Body of pancreas (tissue), 4 donors: ENCODE results near the gene GNGT2. TPM values are rescaled to one million over a fixed set of nuclear protein-coding genes. Genes with fewer than 3 reads are reported as not detected.

Experiments
- ATAC-seq: fragments of 150-250 bp; one replicate; pipeline ENCODE4 v1.9.1; 2016
- DNase-seq, 4 donors: peaks; one replicate each; pipeline ENCODE4 v3.0.0-alpha.2; 2019
- H3K27ac ChIP-seq, 4 donors: fragments of 200-600 bp; sonication (generic); 1 replicate in 3 of 4; 2 replicates in 1 of 4; pipeline versions ENCODE4 v1.5.1 to v1.6.1; 2016 to 2019; ENCODE audit warnings: mild to moderate bottlenecking in 1 of 4, mixed read lengths in 1 of 4, moderate library complexity in 1 of 4
- H3K27me3 ChIP-seq, 2 donors: fragments of 200-600 bp; sonication (generic); one replicate each; pipeline ENCODE4 v1.6.0; 2016; ENCODE audit warnings: mild to moderate bottlenecking in 1 of 2
- H3K36me3 ChIP-seq, 2 donors: fragments of 200-600 bp; sonication (generic); replicated peaks in 1 of 2; 2 replicates each; pipeline ENCODE4 v1.5.1; 2016; ENCODE audit warnings: low read depth in 2 of 2; ENCODE audit not compliant: insufficient read depth in 1 of 2
- H3K4me1 ChIP-seq: fragments of 200-600 bp; sonication (generic); one replicate; pipeline ENCODE4 v1.6.0; 2016
- H3K4me3 ChIP-seq, 2 donors: fragments of 200-600 bp; sonication (generic); 1 replicate in 1 of 2; 2 replicates in 1 of 2; pipeline ENCODE4 v1.5.1; 2016 to 2019
- H3K9me3 ChIP-seq, 3 donors: fragments of 200-600 bp; sonication (generic); 1 replicate in 2 of 3; 2 replicates in 1 of 3; pipeline ENCODE4 v1.5.1; 2016
- POLR2A ChIP-seq, 3 donors: fragments of 450-650 bp; IDR thresholded peaks; one replicate each; pipeline ENCODE4 v1.6.1; 2016; ENCODE audit warnings: antibody characterized with exemption in 3 of 3, mild to moderate bottlenecking in 2 of 3
- WGBS, 2 donors: methylation state at CpG; one replicate each; pipeline ENCODE4 v1.1.5; 2017; 5-methylcytosine and 5-hydroxymethylcytosine counted together
- intact Hi-C: fragments of 100-400 bp; cut with DNase I; formaldehyde crosslinking; loops from one replicate; pipeline ENCODE4 v1.15.1; 2023
- total RNA-seq, 2 donors: library from RNA; depleted of rRNA; stranded (reverse); fragments of >200 nt; gene quantifications; one replicate each; pipeline ENCODE4 v1.1.0, GENCODE V29; 2016
- TF ChIP-seq, protein P1 (sequence below), 7 experiments: fragments of 450-650 bp in 4 of 7; fragments of 200-600 bp in 3 of 7; sonication (generic) in 3 of 7; IDR thresholded peaks; one replicate each; pipeline ENCODE4 v1.5.1; 2016 to 2019; ENCODE audit warnings: antibody characterized with exemption in 7 of 7

The GNGT2 gene
- total RNA-seq, 2 donors from 2014 or later, result 16.8 TPM; not detected in 1

DNA sequence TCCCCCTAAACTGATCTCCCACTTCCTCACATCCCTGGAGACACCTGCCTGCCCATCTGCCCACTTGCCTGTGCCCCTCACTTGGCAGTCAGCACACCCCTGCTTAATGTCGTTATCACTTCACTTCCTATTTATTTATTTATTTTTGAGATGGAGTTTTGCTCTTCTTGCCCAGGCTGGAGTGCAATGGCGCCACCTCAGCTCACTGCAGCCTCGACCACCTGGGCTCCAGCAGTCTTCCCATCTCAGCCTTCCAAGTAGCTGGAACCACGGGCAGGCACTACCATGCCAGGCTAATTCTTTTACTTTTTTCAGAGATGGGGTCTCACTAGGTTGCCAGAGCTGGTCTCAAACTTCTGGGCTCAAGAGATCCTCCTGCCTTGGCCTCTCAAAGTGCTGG is 43.7 kb upstream of the GNGT2 start:
- intact Hi-C loops, result no loop called here
- DNase-seq (no peak), ATAC-seq (no peak)
- no peaks in the 10 kb centered on the region for H3K4me1 ChIP-seq
- no peak overlapping the region for H3K27ac ChIP-seq
- H3K27me3 ChIP-seq, result no peaks in the 10 kb centered on the region
- WGBS, 2 donors, result 60% methylated on average over 4 of the region's 4 CpGs
- TF ChIP-seq, protein P1, sequence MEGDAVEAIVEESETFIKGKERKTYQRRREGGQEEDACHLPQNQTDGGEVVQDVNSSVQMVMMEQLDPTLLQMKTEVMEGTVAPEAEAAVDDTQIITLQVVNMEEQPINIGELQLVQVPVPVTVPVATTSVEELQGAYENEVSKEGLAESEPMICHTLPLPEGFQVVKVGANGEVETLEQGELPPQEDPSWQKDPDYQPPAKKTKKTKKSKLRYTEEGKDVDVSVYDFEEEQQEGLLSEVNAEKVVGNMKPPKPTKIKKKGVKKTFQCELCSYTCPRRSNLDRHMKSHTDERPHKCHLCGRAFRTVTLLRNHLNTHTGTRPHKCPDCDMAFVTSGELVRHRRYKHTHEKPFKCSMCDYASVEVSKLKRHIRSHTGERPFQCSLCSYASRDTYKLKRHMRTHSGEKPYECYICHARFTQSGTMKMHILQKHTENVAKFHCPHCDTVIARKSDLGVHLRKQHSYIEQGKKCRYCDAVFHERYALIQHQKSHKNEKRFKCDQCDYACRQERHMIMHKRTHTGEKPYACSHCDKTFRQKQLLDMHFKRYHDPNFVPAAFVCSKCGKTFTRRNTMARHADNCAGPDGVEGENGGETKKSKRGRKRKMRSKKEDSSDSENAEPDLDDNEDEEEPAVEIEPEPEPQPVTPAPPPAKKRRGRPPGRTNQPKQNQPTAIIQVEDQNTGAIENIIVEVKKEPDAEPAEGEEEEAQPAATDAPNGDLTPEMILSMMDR (IDR thresholded peaks at IDR 0.05), result no peak
- no peak for TF ChIP-seq POLR2A (IDR thresholded peaks at IDR 0.05)
- no peak overlapping the region for H3K4me3 ChIP-seq
- H3K9me3 ChIP-seq, result no peaks in the 10 kb centered on the region
- H3K36me3 ChIP-seq, result no peaks in the 10 kb centered on the region

DNA sequence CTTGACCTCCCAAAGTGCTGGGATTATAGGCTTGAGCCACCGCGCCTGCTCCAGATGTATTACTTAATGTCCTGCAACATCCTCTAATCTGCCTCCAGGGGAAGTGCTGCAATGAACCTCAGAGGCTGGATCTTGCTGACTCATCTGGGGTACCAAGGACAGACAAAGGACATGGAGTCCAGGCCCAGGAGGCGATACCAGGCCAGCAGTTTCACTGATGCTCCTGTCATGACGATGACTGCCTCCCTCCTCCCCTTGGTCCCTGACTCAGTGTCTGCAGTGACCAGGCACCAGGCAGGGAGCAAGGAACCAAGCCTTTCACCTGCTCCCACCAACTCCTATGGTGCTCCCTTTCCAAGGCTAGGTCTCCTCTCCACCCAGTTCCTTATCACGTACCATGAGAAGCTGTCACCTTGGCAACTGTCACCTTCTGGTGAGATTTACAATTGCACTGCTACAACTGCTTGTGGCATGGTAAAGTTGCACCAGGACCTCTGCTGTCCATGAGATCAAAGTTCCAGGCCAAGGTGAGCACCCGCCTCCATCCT is 41.8 kb upstream of the GNGT2 start:
- Histone ChIP-seq H3K4me3 (no peak overlapping the region), H3K27me3 (no peaks in the 10 kb centered on the region), H3K36me3 (no peaks in the 10 kb centered on the region), H3K9me3 (no peaks in the 10 kb centered on the region), H3K27ac (no peak overlapping the region), H3K4me1 (no peaks in the 10 kb centered on the region)
- DNase-seq (peak in 1 of 4 donors; percentile 34), ATAC-seq (no peak)
- 77 to 79% methylated on average over 6 of the region's 6 CpGs for WGBS, 2 donors
- intact Hi-C loops, result no loop called here
- no peak for TF ChIP-seq POLR2A (IDR thresholded peaks at IDR 0.05)
- TF ChIP-seq, protein P1 (IDR thresholded peaks at IDR 0.05), result no peak

GRCh38 chr17:49249890-49250522 is 39.6 kb upstream of the GNGT2 start:
- Histone ChIP-seq H3K4me1 (no peaks in the 10 kb centered on the region), H3K4me3 (no peak overlapping the region), H3K27ac (no peak overlapping the region), H3K9me3 (no peaks in the 10 kb centered on the region), H3K36me3 (no peaks in the 10 kb centered on the region), H3K27me3 (no peaks in the 10 kb centered on the region)
- TF ChIP-seq, protein P1 (IDR thresholded peaks at IDR 0.05), result no peak
- no peak for TF ChIP-seq POLR2A (IDR thresholded peaks at IDR 0.05)
- 80 to 84% methylated on average over 12 of the region's 12 CpGs for WGBS, 2 donors
- DNase-seq (no peak), ATAC-seq (no peak)
- intact Hi-C loops, result no loop called here

- DNase-seq (peak in 1 of 4 donors; percentile 20), ATAC-seq (no peak)
- Histone ChIP-seq H3K27ac (no peak overlapping the region), H3K27me3 (no peaks in the 10 kb centered on the region), H3K36me3 (no peaks in the 10 kb centered on the region), H3K9me3 (no peaks in the 10 kb centered on the region), H3K4me1 (no peaks in the 10 kb centered on the region), H3K4me3 (no peak overlapping the region)
- WGBS, 2 donors, result 31 to 43% methylated on average over 4 to 10 of the region's 10 CpGs
- no peak for TF ChIP-seq POLR2A (IDR thresholded peaks at IDR 0.05)
- TF ChIP-seq, protein P1 (IDR thresholded peaks at IDR 0.05), result no peak
- intact Hi-C loops, result no loop called here
Measured at GRCh38 chr17:49249292-49249794, 39.0 kb upstream of the GNGT2 start.

DNA sequence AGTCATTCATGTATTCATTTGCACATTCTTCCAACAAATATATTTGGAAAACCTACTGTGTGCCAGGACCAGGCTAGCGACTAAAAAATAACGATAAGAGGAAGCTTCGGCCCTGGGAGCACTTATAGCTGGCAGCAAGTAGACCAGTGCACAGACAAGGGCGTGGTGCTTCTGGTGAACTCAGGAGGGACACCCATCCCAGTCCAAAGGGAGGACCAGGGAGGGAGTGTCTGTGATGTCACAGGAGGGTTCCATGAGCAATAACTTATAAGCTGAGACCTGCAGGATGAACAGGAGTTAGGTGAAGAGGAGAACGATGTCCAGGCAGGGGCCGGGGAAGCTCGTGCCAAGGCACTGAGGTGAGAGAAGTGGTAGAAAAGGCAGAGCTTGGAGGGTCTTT is 37.6 kb upstream of the GNGT2 start:
- ATAC-seq, result no peak
- H3K4me3 ChIP-seq, result no peak overlapping the region
- no peaks in the 10 kb centered on the region for H3K36me3 ChIP-seq
- H3K4me1 ChIP-seq, result no peaks in the 10 kb centered on the region
- no peak for DNase-seq
- intact Hi-C loops, result no loop called here
- whole genome bisulfite sequencing, 2 donors, result 83 to 87% methylated on average over 7 of the region's 7 CpGs
- no peak overlapping the region for H3K27ac ChIP-seq
- H3K9me3 ChIP-seq, result no peaks in the 10 kb centered on the region
- TF ChIP-seq, protein P1 (IDR thresholded peaks at IDR 0.05), result no peak
- TF ChIP-seq POLR2A (IDR thresholded peaks at IDR 0.05), result no peak
- H3K27me3 ChIP-seq, result no peaks in the 10 kb centered on the region
